Upper lobe of left lung (tissue), 4 donors: Measurements from ENCODE around the gene MACROD2.

ENCODE experiments used
- CTCF ChIP-seq, 6 experiments: fragments of 450-650 bp in 4 of 6; fragments of 200-600 bp in 2 of 6; sonication (generic) in 2 of 6; IDR thresholded peaks; one replicate each; pipeline ENCODE4 v1.5.1; 2016 to 2019; ENCODE audit warnings: antibody characterized with exemption in 6 of 6
- POLR2A ChIP-seq, 4 donors: fragments of 450-650 bp; IDR thresholded peaks; one replicate each; pipeline ENCODE4 v1.5.1; 2016 to 2017; ENCODE audit warnings: antibody characterized with exemption in 4 of 4, mild to moderate bottlenecking in 2 of 4
- POLR2AphosphoS5 ChIP-seq, 2 donors: sonication (generic); formaldehyde crosslinking; IDR thresholded peaks; one replicate each; pipeline ENCODE4 v1.5.1; 2017; ENCODE audit warnings: antibody characterized with exemption in 2 of 2

GRCh38 chr20:14688005-14688404 is 692.7 kb downstream of the MACROD2 start:
- TF ChIP-seq CTCF (IDR thresholded peaks at IDR 0.05) (no peak), POLR2AphosphoS5 (IDR thresholded peaks at IDR 0.05) (no peak), POLR2A (IDR thresholded peaks at IDR 0.05) (no peak)
